Inflammatory macrophage (primary cell): ENCODE measurements around the gene CAT.

Experiments used
- DNase-seq, 2 donors: peaks; one replicate each; pipeline ENCODE4 v3.0.0-alpha.2; 2020 to 2022

CAT gene

DNA sequence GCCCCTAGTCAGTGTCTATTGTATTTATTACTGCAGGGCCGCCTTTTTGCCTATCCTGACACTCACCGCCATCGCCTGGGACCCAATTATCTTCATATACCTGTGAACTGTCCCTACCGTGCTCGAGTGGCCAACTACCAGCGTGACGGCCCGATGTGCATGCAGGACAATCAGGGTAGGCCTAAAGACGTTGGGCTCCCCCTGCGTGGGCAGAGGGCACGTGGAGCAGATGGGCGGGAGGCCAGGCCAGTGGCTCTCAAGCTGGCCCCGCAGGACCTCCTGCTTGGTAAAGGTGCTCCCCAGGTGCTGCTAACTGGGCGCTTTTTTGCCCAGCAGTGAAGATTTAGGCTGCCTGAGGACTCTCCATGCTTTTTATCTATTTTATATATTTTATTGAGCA, 22.5 kb downstream of the CAT start:
- no peak for DNase-seq

DNA sequence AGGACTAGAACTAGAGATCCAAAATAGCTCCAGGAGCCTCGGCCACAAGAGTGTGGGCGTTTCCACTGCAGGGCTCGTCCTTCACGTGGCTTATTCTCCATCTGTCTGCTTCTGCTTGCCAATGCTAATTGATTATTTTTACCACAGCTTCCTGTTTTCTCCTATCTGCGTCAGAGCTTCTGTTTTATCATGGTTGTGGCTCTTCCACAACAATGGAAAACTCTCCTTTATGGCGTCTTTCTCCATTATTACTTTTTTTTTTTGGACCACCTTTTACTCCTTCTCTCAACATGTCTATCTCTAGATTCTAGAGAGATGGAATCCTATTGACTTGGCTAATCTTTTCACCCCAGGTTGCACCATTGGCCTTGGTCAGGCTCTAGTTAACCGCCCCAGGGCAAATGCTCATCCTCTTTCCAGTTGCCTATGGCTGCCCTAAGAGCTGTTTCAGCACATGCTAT, 25.9 kb downstream of the CAT start:
- DNase-seq: peak; percentile 58 to 63

GRCh38 chr11:34466802-34467488, 28.2 kb downstream of the CAT start:
- no peak for DNase-seq

DNA sequence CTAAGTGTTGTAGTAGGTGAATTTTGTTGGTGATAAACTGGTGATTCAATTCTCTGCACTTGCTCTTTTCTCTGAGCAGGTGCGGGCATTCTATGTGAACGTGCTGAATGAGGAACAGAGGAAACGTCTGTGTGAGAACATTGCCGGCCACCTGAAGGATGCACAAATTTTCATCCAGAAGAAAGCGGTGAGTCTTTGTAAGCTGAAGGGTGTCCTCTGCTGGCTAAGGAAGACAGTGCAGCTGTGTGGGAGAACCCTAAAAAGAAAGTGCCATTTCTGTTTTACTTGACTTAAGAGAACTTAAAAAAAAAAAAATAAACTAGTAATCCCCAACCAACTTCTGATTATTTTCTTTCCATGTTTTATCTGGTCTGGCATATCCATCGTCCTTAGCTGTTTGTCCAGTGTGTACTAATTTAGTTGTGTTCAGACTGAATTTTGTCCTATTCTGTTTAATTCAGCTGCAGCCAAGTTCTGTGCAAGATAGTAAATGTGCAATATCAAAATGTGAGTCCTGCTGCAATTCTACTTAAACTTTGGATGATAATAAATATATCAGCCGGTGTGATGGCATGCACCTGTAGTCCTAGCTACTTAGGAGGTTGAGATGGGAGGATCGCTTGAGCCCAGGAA, 29.6 kb downstream of the CAT start:
- peak; percentile 66 for DNase-seq

GRCh38 chr11:34473603-34474169, 35.0 kb downstream of the CAT start:
- DNase-seq: no peak

DNA sequence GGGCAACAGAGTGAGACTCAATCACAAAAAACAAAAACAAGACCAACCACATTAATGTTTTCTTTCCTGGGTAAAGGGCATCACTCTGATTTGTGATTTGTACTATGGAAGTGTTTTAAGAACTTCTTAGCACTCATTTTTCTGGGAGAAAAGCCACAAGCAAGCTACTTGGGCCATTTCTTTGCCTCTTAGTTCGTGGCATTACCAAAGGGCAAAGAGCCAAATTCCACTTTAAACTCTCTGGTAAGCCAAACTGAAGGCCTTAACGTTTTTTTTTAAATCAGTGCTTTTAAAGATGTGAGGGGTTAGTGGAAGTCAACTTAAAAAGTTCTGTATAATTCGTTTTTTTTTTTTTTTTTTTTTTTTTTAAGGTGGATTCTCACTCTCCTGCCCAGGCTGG, 36.9 kb downstream of the CAT start:
- DNase-seq: no peak

DNA sequence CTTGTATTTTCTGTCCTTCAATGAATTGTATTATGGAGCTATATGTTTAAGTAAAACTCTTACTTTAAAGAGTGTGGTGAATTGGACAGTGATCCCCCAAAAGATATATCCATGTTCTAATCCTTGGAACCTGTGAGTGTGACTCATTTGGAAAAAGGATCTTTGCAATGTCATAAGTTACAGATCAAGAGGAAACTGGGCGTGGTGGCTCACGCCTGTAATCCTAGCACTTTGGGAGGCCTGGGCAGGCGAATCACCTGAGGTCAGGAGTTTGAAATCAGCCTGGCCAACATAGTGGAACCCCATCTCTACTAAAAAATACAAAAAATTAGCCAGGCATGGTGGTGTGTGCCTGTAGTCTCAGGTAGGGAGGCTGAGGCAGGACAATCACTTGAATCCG, 38.1 kb downstream of the CAT start:
- DNase-seq: no peak

DNA sequence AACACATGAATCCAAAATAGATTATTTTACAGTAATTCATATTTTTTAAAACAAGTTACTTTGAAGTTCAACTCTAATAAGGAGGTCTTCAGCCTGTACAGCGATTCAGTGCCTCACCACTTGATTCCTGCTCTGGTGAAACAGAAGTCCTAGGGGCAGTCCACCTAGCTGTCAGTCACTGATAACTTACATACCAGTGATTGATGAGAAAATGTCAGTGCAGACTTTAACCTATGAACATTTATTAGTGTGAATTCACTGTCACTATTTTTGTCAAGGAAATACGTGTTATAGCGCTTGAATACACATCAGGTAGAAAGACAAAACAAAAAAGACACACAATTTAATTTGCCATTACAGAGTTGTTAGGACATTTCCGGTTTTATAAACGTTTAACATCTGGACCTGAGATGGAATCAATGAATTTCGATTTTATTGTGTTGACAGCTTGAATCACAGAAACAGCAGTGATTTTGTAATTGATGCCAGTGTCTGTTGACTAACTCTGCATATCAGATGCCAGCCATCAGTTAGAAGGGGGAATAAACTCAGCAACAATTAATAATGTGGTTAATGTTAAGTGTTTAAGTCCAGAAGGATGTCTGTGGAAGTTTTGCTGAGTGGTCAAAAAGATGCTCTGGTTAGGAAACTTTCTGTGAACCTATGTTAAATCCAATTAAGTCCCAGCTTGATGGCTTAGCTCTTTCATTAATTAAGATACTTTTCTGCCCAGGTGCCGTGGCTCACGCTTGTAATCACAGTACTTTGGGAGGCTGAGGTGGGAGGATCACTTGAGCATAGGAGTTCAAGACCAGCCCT, 40.3 kb downstream of the CAT start:
- no peak for DNase-seq

GRCh38 chr11:34480314-34480713, 41.6 kb downstream of the CAT start:
- no peak for DNase-seq

GRCh38 chr11:34481307-34481706, 42.6 kb downstream of the CAT start:
- no peak for DNase-seq

- no peak for DNase-seq
These were observed 44.6 kb downstream of the CAT start for GRCh38 chr11:34483106-34483874.

DNA sequence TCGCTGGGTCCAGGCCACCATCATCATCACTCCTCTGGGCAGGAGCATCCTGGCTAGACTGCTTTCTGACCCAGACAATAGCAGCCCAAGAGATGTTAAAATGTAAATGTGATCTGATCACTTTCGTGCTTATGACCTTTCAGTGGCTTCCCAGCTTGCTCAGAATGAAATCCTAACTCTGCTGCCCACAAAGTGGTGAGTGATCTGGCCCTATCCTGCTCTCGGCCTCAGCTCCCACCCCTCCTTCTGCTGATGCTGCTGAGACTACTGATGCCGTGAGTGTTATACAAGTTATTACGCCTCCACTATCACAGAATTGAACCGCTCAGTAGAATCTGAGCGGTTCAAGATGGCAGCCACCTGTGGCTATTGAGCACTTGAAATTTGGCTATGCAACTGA, 48.7 kb downstream of the CAT start:
- DNase-seq: no peak

GRCh38 chr11:34488855-34489557, 50.3 kb downstream of the CAT start:
- no peak for DNase-seq

GRCh38 chr11:34490304-34490703, 51.6 kb downstream of the CAT start:
- DNase-seq: no peak

GRCh38 chr11:34492806-34493414, 54.2 kb downstream of the CAT start:
- peak; percentile 78 to 85 for DNase-seq

DNA sequence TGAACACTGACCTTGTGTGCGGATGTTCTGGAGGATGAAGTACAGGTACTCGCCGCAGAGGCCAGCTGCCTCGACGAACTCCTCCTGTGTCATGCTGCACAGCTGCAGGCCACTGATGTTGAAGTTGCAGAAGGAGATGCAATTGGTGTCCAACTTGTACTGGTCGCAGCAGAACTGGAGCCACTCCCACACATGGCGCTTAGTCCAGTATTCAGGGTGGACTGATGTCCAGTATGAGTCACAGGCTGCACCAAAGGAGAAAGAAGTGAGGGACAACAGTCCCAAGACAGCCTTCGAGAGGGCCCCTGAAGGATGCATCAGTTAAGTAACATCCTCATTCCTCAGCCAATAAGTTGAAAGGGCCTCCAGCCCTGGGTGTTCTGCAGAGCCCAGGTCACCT, 54.7 kb downstream of the CAT start:
- DNase-seq: peak; percentile 26 to 60

DNA sequence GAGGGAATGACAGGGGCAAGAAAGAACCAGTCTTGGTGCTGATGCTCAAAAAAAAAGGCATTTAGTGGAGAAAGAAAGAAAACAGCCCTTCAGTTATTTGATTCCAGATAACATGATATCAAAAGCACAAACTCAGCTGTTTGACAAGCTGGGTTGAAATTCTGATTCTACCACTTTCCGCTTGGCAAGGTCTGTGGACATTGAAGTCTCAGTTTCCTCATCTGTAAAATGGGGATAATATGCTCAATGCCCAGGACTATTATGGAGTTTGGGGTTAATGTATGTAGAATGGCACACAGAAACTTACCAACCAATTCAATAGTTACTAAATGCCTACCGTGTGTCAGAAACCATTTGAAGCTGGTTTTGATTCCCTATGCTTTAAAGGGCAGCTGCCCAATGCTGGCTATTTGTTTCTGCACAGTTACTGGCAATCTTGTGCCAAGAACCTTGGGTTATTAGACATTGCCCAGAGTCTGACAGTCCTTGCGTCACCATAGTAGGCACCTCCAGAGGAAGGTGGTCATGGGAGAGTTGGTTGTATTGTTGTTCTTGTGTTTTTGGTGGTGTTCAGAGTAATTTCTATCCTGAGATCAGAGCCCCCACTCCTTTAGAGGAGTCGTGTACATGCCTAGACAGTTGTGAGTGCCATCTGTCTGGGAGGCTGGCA, 55.3 kb downstream of the CAT start:
- DNase-seq: no peak

GRCh38 chr11:34495239-34495723, 56.5 kb downstream of the CAT start:
- DNase-seq: no peak

GRCh38 chr11:34495724-34496377, 57.1 kb downstream of the CAT start:
- no peak for DNase-seq
